ENCODE data around the gene TAF8. TPM values are rescaled to one million over a fixed set of nuclear protein-coding genes. Genes with fewer than 3 reads are reported as not detected.

TAF8 gene
- polyA plus RNA-seq, 1 donor (not counting 4 experiments of a cell fraction or from before 2014, with no cell fraction given): 15.9 TPM

GRCh38 chr6:42117843-42118161 lies 67.5 kb downstream of the TAF8 start:
- dilution Hi-C loops (cut with MboI; ENCODE audit: extremely low pct_ligation_motif_present, low sequenced_read_pairs): no loop called here

GRCh38 chr6:42118162-42119001 lies 68.1 kb downstream of the TAF8 start:
- peaks cover 3% of the 10 kb centered on the region for H3K9me1 ChIP-seq (ENCODE audit: control insufficient read depth, extremely low read depth, insufficient read depth, low read length)
- H3K36me3 ChIP-seq (ENCODE audit: control insufficient read depth in 2 of 2, extremely low read depth in 1 of 2, insufficient read depth in 2 of 2, low read length in 2 of 2): peaks cover 5 to 6% of the 10 kb centered on the region in 2 experiments
- no peak overlapping the region for H3K27ac ChIP-seq (ENCODE audit: control insufficient read depth, insufficient read depth, low read length)
- H4K20me1 ChIP-seq (ENCODE audit: control insufficient read depth, extremely low read depth, insufficient read depth, low read length): no peaks in the 10 kb centered on the region
- no peaks in the 10 kb centered on the region for H3K27me3 ChIP-seq (ENCODE audit: control insufficient read depth, extremely low read depth, insufficient read depth, low read length)
- FAIRE-seq (no peak), DNase-seq (ENCODE audit: low read depth, low spot score) (no peak)
- TF ChIP-seq CTCF (optimal IDR thresholded peaks at IDR 0.05 in 1 of 3, IDR thresholded peaks at IDR 0.05 in 1 of 3, conservative IDR thresholded peaks at IDR 0.05 in 1 of 3; ENCODE audit: extremely low read depth in 1 of 3, insufficient read depth in 2 of 3, low read length in 3 of 3): no peak
- TF ChIP-seq EZH2 (IDR thresholded peaks at IDR 0.05; ENCODE audit: low read length): no peak
- dilution Hi-C loops (cut with MboI; ENCODE audit: extremely low pct_ligation_motif_present, low sequenced_read_pairs): no loop called here
- H3K4me3 ChIP-seq (ENCODE audit: control insufficient read depth in 2 of 3, extremely low read depth in 1 of 3, insufficient read depth in 2 of 3, low read depth in 1 of 3, low read length in 3 of 3): no peak overlapping the region
- H3K9ac ChIP-seq (ENCODE audit: control insufficient read depth, extremely low read depth, insufficient read depth, low read length): peak overlapping the region; percentile 33
- H3K79me2 ChIP-seq (ENCODE audit: control insufficient read depth, insufficient read depth, low read length): peaks cover 9% of the 10 kb centered on the region
- peaks cover 40% of the 10 kb centered on the region for H3K4me1 ChIP-seq (ENCODE audit: control insufficient read depth, extremely low read depth, insufficient read depth, low read length)
- H3K9me3 ChIP-seq (ENCODE audit: control insufficient read depth, low read depth, low read length): no peaks in the 10 kb centered on the region
- H2AFZ ChIP-seq (ENCODE audit: control insufficient read depth, low read length): no peak overlapping the region
- peak overlapping the region; percentile 7 for H3K4me2 ChIP-seq (ENCODE audit: control insufficient read depth, extremely low read depth, insufficient read depth, low read depth, low read length)

More at GRCh38 chr6:42117843-42118161, 67.5 kb downstream of the TAF8 start:
- DNase-seq (ENCODE audit: low read depth, low spot score) (no peak), FAIRE-seq (no peak)
- no peak overlapping the region for H3K4me3 ChIP-seq (ENCODE audit: control insufficient read depth in 2 of 3, extremely low read depth in 1 of 3, insufficient read depth in 2 of 3, low read depth in 1 of 3, low read length in 3 of 3)
- H4K20me1 ChIP-seq (ENCODE audit: control insufficient read depth, extremely low read depth, insufficient read depth, low read length): peaks cover 3% of the 10 kb centered on the region
- no peak overlapping the region for H3K4me2 ChIP-seq (ENCODE audit: control insufficient read depth, extremely low read depth, insufficient read depth, low read depth, low read length)
- no peaks in the 10 kb centered on the region for H3K9me3 ChIP-seq (ENCODE audit: control insufficient read depth, low read depth, low read length)
- H3K27me3 ChIP-seq (ENCODE audit: control insufficient read depth, extremely low read depth, insufficient read depth, low read length): no peaks in the 10 kb centered on the region
- TF ChIP-seq CTCF (optimal IDR thresholded peaks at IDR 0.05 in 1 of 3, IDR thresholded peaks at IDR 0.05 in 1 of 3, conservative IDR thresholded peaks at IDR 0.05 in 1 of 3; ENCODE audit: extremely low read depth in 1 of 3, insufficient read depth in 2 of 3, low read length in 3 of 3): no peak
- no peak for TF ChIP-seq EZH2 (IDR thresholded peaks at IDR 0.05; ENCODE audit: low read length)
- peak overlapping the region; percentile 33 for H3K9ac ChIP-seq (ENCODE audit: control insufficient read depth, extremely low read depth, insufficient read depth, low read length)
- H3K27ac ChIP-seq (ENCODE audit: control insufficient read depth, insufficient read depth, low read length): no peak overlapping the region
- peaks cover 5 to 11% of the 10 kb centered on the region in 2 experiments for H3K36me3 ChIP-seq (ENCODE audit: control insufficient read depth in 2 of 2, extremely low read depth in 1 of 2, insufficient read depth in 2 of 2, low read length in 2 of 2)
- peaks cover 12% of the 10 kb centered on the region for H3K79me2 ChIP-seq (ENCODE audit: control insufficient read depth, insufficient read depth, low read length)
- H3K4me1 ChIP-seq (ENCODE audit: control insufficient read depth, extremely low read depth, insufficient read depth, low read length): peaks cover 36% of the 10 kb centered on the region
- H2AFZ ChIP-seq (ENCODE audit: control insufficient read depth, low read length): no peak overlapping the region
- peaks cover 5% of the 10 kb centered on the region for H3K9me1 ChIP-seq (ENCODE audit: control insufficient read depth, extremely low read depth, insufficient read depth, low read length)
